Activated CD8-positive, alpha-beta memory T cell treated with anti-CD3 and anti-CD28 coated beads for 48 hours (primary cell): ENCODE results near the gene ARL16.

Experiments used
- DNase-seq, 3 experiments: peaks; one replicate each; pipeline ENCODE4 v3.0.0-alpha.2; 2020; ENCODE audit warnings: low read depth in 2 of 3, low spot score in 2 of 3

The ARL16 gene

GRCh38 chr17:81673561-81674258, 9.9 kb downstream of the ARL16 start:
- DNase-seq, result no peak

- no peak for DNase-seq
Measured at GRCh38 chr17:81672954-81673353, 10.6 kb downstream of the ARL16 start.

- no peak for DNase-seq
Measured at GRCh38 chr17:81672504-81672903, 11.1 kb downstream of the ARL16 start.

GRCh38 chr17:81667754-81668153, 15.8 kb downstream of the ARL16 start:
- no peak for DNase-seq

- peak; percentile 82 to 88 (median 86) for DNase-seq
Measured at GRCh38 chr17:81666342-81667191, 17.0 kb downstream of the ARL16 start, which contains the start of the genes CCDC137 and OXLD1. CCDC137 (plus strand) TSS chr17:81666737; CDS start chr17:81666767, 30 bp downstream. OXLD1 (minus strand) TSS chr17:81666605; CDS start chr17:81666577, 28 bp downstream.

DNA sequence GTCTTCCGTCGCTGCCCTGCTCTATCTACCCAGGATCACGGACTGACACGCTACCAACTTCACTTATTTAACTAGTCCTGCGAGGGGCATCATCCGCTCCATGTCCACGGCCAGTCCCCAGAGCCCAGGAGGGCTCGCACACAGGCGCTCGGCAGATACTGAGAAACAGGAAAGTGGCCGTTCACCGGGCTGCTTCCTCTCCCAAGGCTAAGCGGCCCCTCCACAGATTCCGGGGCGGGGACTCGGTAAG, 17.6 kb downstream of the ARL16 start:
- no peak for DNase-seq

DNA sequence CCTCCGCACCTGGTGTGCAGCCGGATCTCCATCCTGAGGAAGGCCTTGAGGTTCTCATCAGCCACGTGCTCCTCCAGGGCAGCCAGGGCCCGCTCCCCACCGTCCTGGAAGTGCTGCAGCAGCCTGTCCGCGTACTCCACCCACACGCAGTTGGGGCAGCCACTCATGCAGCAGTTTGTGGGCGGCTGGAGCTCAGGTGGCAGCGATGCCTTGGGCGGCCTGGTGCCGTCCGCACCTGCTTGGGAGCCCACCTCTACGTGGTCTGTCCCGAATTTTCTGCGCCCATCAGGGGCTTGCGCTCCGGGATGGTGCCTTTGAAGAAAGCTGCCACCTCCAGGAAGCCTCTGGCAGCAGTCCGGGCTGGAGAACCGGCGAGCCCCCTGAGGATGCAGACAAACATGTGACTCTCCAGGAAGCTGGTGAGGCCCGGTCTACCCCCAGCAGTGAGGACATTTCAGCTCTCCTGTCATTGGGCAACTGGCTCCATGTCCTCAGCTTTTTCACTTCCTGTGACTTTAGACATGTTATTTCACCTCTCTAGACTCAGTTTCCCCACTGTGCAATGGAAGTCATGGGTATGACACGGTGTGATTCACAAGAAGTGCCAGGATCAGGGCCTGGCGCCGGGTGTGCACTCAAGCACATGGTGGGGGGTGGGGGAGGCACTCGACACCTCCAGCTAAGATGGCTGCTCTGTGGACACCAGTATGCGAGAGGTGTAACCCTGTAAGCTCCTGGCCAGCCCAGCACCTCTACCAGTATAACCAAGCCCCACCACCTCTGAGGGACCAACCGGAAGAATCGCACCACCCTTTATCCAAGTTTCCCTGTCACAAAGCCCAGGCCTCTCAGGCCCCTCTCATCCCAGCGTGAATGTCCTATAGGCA, 18.1 kb downstream of the ARL16 start:
- peak in 1 of 3 experiments; percentile 47 for DNase-seq

- no peak for DNase-seq
Measured at GRCh38 chr17:81664051-81664470, 19.5 kb downstream of the ARL16 start.

DNA sequence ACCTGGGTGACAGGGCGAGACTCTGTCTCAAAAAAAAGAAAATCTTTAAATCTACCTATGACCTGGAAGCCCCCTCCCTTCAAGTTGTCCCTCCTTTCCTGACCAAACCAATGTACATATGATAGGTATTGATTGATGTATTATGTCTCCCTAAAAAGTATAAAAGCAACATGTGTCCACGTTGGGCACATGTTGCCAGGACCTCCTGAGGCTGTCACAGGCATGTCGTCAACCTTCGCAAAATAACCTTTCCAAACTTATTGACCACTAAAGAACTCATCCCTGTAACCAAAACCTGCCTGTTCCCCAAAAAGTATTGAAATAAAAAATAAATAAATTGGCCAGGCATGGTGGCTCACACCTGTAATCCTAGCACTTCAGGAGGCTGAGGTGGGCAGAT, 21.6 kb downstream of the ARL16 start:
- no peak for DNase-seq

DNA sequence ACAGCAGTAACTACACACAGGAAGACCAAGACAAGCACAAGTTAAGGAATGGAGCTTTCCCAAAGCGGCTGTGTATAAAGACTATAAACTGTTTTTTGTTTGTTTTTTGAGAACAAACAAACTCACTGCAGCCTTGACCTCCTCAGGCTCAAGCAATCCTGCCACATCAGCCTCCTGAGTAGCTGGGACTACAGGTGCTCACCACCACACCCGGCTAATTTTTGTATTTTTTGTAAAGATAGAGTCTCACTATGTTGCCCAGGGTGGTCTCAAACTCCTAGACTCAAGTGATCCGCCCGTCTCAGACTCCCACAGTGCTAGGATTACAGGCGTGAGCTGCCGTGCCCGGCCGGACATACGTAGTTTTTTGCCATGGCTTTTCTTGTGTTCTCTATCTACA, 23.2 kb downstream of the ARL16 start:
- DNase-seq, result no peak

DNA sequence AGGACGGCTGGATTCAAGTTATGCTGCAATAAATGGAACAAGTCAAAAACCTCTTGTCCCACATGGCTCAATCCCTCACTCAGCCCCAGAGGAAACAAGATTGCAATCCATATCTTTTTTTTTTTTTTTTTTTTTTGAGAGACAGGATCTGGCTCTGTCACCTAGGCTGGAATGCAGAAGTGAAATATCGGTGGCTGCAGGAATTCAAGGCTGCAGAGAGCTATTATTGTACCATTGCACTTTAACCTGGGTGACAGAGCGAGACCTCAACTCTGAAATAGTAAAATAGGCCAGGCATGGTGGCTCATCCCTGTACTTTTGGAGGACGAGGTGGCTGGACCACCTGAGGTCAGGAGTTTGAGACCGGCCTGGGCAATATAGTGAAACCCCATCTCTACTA, 24.6 kb downstream of the ARL16 start:
- no peak for DNase-seq

GRCh38 chr17:81656835-81657234, 26.8 kb downstream of the ARL16 start:
- no peak for DNase-seq

GRCh38 chr17:81656118-81656743, 27.4 kb downstream of the ARL16 start, which contains the start of gene PDE6G:
PDE6G (minus strand) TSS chr17:81656542; CDS start chr17:81653305, 3,237 bp downstream.
- DNase-seq, result no peak

DNA sequence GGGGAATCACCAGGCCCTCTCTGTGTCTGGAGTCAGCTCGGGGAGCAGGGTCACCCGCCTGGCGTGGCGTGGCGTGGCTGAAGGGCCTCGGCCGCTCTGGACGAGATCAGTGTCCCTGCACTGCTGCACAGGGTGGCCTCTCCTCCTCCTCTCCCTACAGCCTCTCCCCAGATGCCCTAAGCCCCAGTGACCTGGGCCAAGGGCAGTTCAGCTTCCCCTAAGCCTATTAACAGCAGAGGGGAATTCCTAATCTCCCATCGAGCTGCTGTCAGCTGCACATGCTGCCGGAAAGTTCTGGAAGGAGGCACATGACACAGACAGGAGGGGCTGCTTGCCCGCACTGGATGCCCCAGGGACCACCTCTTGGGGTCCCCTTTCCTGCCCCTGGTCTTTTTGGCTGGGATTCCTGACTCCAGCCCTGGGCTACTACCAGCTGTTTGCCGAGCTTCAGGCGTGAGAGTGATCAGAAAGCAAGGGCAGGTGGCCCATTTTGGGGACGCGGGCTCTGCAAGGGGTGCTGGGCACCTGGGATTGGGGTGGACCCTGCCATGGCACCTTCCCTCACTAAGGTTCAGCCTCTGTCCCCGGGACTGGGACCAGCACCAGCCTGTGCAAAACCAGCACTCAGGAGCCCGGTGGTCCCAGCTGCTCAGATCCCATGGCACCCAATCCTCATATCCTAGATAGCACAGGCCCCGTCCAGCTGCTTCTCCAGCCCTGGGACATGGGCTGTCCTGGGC, 28.0 kb downstream of the ARL16 start:
- no peak for DNase-seq

DNA sequence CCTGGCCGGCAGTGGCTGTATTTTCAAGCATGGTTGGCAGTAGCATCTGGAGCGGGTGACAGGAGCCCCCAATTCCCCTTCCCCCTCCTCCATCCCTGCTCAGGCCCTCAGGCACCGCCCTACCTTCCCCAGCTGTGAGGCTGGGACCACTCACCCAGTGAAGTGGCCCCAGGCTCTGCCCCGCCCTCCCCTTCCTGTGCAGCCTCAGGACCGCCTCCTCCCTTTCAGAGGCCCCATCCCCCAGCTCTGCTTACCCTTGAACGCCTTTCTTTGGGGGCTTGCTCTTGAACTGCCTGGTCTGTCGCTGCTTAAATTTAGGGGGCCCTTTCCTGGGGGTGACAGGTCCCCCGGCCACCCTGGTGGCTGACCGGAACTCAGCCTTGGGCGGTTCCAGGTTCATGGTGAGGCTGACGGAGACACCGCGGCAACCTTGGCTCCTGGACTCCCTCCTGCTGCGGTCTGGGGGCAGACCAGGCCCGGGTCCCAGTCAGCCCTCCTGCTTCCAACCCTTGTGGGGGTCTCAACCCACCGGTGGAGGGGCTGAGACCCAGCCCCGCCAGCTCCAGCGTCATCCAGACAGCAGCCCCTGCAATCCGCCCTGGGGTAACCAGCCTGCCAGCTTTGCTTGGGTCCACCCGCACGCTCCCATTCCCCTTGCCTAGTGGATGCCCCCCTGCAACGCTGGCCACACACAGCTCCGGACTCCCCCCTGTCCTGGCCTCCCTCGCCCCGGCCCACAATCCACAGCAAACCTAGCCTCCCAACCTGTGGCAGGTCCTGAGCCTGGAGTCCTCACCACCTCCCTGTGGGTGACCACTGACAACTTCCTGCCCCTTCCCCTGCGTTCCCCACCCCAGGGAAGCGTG, 30.5 kb downstream of the ARL16 start:
- DNase-seq, result no peak

DNA sequence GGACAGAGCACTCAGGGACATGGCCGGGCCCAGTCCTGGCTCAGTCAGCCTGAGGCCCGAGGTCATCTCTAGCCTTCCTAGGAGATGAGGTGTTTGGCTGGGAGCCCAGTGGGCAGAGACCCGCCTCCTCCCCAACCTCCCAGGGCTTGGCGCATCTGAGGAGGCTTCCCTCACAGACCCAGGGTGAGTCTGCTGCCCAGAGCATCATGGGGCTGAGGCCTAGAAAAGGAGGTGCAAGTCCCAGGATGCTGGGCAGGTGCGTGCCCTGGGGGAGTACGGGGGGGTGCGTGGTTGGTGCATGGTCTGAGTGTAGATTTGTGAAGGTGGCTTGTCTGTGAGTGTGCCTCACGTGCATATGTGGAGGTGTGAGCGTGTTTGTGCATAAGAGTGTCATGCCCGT, 31.9 kb downstream of the ARL16 start:
- no peak for DNase-seq

- DNase-seq, result no peak
Measured at GRCh38 chr17:81650951-81651350, 32.6 kb downstream of the ARL16 start.

DNA sequence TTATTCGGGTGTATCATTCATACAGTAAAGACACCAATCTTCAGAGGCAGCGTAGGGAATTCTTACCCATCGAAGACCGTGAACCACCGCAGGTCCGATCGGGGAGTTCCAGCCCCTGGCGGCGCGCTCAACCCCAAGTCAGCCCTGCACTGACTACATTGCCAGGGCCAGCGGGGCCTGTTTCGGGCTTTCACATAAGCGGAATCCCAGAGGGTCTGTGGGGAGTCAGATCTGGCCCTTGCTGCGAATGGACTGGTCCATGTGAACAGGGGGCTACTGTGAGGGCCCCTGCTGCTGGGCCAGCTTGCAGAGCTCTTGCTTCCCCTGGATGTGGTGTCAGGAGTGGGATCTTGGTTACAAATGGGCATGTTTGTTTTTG, 34.9 kb downstream of the ARL16 start:
- DNase-seq, result no peak

- no peak for DNase-seq
Measured at GRCh38 chr17:81648013-81648706, 35.4 kb downstream of the ARL16 start.
